H1 (cell line): ENCODE data around the gene TRMT44.

ENCODE experiments used
- CHD2 ChIP-seq: IDR thresholded peaks from 2 replicates; pipeline ENCODE4 v1.6.1; 2012; ENCODE audit warnings: low read length, improper control_type of control experiment
- POLR2A ChIP-seq, 2 experiments: IDR thresholded peaks; 1 replicate in 1 of 2; 2 replicates in 1 of 2; pipeline ENCODE4 v1.6.1; 2011; ENCODE audit warnings: low read depth in 2 of 2, low read length in 2 of 2, mild to moderate bottlenecking in 2 of 2; ENCODE audit errors: control extremely low read depth in 1 of 2
- POLR2AphosphoS5 ChIP-seq: IDR thresholded peaks from 2 replicates; pipeline ENCODE4 v1.6.1; 2011; ENCODE audit warnings: low read depth, low read length
- SP1 ChIP-seq: IDR thresholded peaks from 2 replicates; pipeline ENCODE4 v1.6.1; 2011; ENCODE audit warnings: low read depth, low read length
- TF ChIP-seq, protein P1 (sequence below), 3 experiments: IDR thresholded peaks; 1 replicate in 2 of 3; 2 replicates in 1 of 3; pipeline versions ENCODE4 v1.5.1 to v1.6.1; 2011; ENCODE audit warnings: low read length in 3 of 3, mild to moderate bottlenecking in 3 of 3, inconsistent platforms in 2 of 3, low read depth in 1 of 3, moderate library complexity in 1 of 3; ENCODE audit not compliant: insufficient read depth in 1 of 3; ENCODE audit errors: control extremely low read depth in 1 of 3

DNA sequence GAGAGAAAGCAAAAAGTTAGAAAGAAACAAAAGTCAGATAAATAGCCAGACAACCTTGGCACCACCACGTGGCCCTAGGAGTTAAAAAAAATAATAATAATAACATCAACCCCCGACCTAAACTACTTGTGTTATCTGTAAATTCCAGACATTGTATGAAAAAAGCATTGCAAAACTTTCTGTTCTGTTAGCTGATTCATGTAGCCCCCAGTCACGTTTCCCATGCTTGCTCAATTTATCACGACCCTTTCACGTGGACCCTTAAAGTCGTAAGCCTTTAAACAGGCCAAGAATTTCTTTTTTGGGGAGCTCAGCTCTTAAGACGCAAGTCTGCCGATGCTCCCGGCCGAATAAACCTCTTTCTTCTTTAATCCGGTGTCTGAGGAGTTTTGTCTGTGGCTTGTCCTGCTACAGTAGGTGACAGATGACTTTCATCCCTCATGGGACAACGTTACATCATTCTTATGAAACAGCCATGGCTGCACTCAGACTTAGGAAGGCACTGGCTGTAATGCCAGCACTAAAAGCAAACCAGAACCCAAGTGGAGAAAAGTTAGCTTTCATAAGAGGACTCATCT lies 574 bp upstream of the TRMT44 start:
- TF ChIP-seq SP1 (no peak), POLR2AphosphoS5 (no peak), POLR2A (IDR thresholded peaks at IDR 0.05; ENCODE audit: control extremely low read depth in 1 of 2, low read depth in 2 of 2, low read length in 2 of 2) (no peak), CHD2 (no peak)
- TF ChIP-seq, protein P1, sequence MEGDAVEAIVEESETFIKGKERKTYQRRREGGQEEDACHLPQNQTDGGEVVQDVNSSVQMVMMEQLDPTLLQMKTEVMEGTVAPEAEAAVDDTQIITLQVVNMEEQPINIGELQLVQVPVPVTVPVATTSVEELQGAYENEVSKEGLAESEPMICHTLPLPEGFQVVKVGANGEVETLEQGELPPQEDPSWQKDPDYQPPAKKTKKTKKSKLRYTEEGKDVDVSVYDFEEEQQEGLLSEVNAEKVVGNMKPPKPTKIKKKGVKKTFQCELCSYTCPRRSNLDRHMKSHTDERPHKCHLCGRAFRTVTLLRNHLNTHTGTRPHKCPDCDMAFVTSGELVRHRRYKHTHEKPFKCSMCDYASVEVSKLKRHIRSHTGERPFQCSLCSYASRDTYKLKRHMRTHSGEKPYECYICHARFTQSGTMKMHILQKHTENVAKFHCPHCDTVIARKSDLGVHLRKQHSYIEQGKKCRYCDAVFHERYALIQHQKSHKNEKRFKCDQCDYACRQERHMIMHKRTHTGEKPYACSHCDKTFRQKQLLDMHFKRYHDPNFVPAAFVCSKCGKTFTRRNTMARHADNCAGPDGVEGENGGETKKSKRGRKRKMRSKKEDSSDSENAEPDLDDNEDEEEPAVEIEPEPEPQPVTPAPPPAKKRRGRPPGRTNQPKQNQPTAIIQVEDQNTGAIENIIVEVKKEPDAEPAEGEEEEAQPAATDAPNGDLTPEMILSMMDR (IDR thresholded peaks at IDR 0.05; ENCODE audit: control extremely low read depth in 1 of 3, insufficient read depth in 1 of 3, low read depth in 1 of 3, low read length in 3 of 3): no peak
